GOT3 (cell line): ENCODE results near the gene CSAG2.

Experiments used
- DNase-seq: peaks from one replicate; lab custom pipeline; 2025; ENCODE audit warnings: mixed read lengths; lab: John Stamatoyannopoulos, UW

The CSAG2 gene

DNA sequence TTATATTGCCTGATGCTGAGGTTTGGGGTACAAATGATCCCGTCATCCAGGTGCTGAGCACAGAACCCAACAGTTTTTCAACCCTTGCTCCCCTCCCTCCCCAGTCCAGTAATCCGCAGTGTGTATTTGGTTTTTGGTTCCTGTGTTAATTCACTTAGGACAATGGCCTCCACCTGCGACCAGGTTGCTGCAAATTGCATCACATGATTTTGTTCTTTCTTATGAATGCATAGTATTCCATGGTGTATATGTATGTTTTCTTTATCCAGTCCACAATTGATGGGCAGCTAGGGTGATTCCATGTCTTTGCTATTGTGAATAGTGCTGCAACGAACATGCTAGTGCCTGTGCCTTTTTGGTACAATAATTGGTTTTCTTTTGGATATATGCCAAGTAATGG, 46.0 kb downstream of the CSAG2 start:
- no peak for DNase-seq

DNA sequence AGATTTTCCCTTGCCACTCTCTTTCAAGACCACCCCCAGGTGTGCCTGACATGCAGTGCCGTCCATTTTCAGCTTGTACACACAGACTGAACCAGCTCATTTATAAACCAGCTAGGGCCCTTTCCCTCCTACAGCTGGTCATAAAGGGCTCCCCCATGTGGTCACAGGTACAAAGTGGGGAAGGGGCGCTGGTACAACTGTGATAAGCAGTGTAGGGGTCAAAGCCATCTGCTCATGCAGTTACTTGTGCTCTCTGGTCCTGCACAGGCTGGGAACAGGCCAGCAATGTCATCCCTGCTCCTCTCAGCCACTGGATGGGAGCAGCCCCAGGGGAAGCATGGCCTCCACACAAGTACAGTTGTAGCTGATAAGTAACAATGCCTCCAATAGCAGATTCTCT, 50.8 kb downstream of the CSAG2 start:
- no peak for DNase-seq
